HEK293T (cell line): ENCODE measurements around the gene CUTC.

Source experiments
- BHLHE40 ChIP-seq: fragments of 450-650 bp; IDR thresholded peaks from 2 replicates; pipeline ENCODE4 v1.6.1; 2016; ENCODE audit warnings: mild to moderate bottlenecking, moderate library complexity, borderline replicate concordance
- FOXK2 ChIP-seq: fragments of 450-650 bp; IDR thresholded peaks from 2 replicates; pipeline ENCODE4 v1.6.1; 2016; ENCODE audit warnings: mild to moderate bottlenecking
- HDGF ChIP-seq: fragments of 450-650 bp; IDR thresholded peaks from 2 replicates; pipeline ENCODE4 v1.6.1; 2017; ENCODE audit warnings: antibody characterized with exemption, borderline replicate concordance
- L3MBTL2 ChIP-seq: fragments of 450-650 bp; conservative IDR thresholded peaks from 2 replicates; pipeline ENCODE4 v1.6.1; 2016; ENCODE audit warnings: mild to moderate bottlenecking
- NFRKB ChIP-seq: fragments of 450-650 bp; IDR thresholded peaks from 2 replicates; pipeline ENCODE4 v1.6.1; 2016; ENCODE audit warnings: mild to moderate bottlenecking, moderate library complexity
- SP1 ChIP-seq: fragments of 450-650 bp; IDR thresholded peaks from 2 replicates; pipeline ENCODE4 v1.6.1; 2017
- SUZ12 ChIP-seq: fragments of 450-650 bp; IDR thresholded peaks from 2 replicates; pipeline ENCODE4 v1.6.1; 2016; ENCODE audit warnings: mild to moderate bottlenecking
- TARDBP ChIP-seq: fragments of 450-650 bp; IDR thresholded peaks from 2 replicates; pipeline ENCODE4 v1.6.1; 2016
- ZNF384 ChIP-seq: fragments of 450-650 bp; IDR thresholded peaks from 2 replicates; pipeline ENCODE4 v1.6.1; 2016

DNA sequence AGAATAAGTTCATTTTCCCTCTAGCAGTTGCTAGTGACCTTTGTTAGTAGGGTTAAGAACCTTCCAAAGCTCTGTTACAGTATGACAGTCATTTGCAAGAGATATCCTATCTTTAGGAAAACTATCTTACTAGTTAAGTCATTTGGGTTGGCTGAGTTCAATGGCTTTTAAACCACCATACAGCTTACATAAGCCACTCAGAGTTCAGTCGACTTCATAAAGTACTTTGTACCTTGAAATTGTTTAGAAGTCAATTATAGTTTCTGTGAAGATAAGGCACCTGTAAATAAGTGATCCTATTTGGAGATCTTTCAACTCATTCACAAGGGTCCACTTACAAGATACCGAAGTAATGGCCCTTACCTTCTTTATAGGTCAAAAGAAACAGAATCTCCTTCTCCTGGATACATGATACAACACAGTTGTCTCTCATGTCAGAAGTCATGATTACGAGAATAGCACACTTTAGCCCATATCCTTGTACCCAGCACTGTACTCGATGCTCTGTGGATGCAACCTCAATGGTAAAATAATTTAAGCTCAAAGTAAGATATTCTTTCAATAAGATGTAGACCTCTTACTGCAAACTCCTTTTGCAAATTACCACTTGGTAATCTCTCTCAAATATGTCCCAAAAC lies 38.5 kb downstream of the CUTC start:
- TF ChIP-seq L3MBTL2 (no peak), NFRKB (no peak), SP1 (no peak), ZNF384 (no peak), SUZ12 (no peak), FOXK2 (no peak), TARDBP (no peak), HDGF (no peak), BHLHE40 (no peak)
